ENCODE data around the gene DENND1A.
"Not testable (repeated sequence)": the region's sequence is repeated elsewhere in the genome, so short reads cannot be mapped to it uniquely, and the experiment has no call there.

Gene DENND1A

DNA sequence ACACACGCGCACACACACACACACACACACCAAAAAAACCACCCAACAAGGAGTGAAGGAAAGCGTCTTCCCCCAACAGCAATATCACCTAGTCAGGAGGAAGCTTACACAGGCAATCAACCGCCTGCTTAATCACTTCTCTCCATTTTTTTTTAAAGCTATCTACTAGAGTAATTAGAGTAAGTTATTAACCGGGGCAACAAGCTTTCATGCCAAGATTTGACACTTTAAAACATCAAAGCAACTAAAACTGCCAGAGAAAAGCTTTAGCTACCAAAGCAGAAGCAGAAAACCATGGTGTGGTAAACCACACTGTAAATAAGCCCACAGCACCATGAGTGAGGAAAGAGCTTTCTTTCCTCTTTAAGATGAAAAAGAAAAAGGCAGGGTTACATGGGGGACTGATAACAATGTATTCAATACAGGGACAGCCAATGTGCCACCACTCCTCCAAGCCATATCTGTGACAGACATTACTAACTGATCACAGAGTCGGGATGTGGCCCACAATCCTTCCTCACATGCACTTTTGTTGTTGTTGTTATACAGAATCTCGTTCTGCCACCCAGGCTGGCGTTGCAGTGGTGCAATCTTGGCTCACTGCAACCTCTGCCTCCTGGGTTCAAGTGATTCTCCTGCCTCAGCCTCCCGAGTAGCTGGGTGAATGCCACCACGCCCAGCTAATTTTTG, 291.8 kb downstream of the DENND1A start:
- TF ChIP-seq, protein P1, sequence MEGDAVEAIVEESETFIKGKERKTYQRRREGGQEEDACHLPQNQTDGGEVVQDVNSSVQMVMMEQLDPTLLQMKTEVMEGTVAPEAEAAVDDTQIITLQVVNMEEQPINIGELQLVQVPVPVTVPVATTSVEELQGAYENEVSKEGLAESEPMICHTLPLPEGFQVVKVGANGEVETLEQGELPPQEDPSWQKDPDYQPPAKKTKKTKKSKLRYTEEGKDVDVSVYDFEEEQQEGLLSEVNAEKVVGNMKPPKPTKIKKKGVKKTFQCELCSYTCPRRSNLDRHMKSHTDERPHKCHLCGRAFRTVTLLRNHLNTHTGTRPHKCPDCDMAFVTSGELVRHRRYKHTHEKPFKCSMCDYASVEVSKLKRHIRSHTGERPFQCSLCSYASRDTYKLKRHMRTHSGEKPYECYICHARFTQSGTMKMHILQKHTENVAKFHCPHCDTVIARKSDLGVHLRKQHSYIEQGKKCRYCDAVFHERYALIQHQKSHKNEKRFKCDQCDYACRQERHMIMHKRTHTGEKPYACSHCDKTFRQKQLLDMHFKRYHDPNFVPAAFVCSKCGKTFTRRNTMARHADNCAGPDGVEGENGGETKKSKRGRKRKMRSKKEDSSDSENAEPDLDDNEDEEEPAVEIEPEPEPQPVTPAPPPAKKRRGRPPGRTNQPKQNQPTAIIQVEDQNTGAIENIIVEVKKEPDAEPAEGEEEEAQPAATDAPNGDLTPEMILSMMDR (IDR thresholded peaks at IDR 0.05; ENCODE audit: low read depth, low read length): no peak
- DNase-seq (ENCODE audit: extremely low read depth, low read depth): no peak

DNA sequence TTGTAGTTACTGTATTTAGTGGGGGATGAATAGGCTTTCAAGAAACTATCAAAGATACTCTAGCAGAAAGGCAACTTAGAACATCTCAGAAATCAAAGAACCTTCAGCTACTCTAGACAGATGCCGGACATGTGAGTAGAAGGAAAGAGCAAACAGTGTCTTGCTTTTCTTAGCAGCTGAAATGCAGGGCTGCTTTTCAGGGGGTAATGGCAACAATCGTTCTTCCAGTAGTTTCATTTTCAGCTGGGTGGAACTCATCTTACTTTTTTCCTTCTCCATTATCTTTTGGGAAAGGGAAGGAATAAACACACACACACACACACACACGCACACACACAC, 292.4 kb downstream of the DENND1A start:
- no peak for DNase-seq (ENCODE audit: extremely low read depth, low read depth)
- TF ChIP-seq, protein P1 (IDR thresholded peaks at IDR 0.05; ENCODE audit: low read depth, low read length): no peak

DNA sequence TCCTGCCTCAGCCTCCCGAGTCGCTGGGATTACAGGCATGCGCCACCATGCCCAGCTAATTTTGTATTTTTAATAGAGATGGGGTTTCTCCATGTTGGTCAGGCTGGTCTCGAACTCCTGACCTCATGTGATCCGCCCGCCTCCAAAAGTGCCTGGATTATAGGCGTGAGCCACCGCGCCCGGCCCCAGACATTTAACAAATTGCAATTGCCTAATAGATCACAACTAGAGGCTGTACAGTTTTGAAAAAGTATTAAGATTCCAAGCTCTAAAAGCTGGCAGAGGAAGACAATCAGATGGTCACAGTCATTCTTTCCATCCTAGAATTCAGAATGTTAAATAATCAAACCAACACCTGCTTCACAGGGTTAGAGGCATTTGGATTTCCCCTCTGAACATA, 293.1 kb downstream of the DENND1A start:
- DNase-seq (ENCODE audit: extremely low read depth, low read depth): not testable (repeated sequence)

DNA sequence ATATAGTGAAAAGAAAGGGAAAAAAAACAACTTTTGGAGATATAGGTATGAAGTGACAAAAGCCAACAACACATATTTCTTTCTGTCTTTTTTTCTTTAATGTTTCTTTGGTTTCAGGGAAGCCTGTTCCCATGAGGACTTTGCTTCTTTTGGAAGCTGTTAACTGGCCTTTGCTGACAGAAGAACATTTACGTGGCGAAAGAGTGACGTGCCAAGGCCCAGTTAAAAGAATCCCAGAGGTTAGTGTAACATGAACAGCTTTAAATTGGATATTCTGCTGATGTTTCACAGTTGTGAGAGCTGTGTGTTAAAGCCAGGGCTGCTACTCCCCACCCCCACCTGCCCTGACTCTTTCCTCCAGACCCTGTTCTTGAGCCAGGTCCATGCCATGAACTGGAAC, 298.1 kb downstream of the DENND1A start:
- no peak for DNase-seq (ENCODE audit: extremely low read depth, low read depth)
- TF ChIP-seq, protein P1 (IDR thresholded peaks at IDR 0.05; ENCODE audit: low read depth, low read length): no peak

DNA sequence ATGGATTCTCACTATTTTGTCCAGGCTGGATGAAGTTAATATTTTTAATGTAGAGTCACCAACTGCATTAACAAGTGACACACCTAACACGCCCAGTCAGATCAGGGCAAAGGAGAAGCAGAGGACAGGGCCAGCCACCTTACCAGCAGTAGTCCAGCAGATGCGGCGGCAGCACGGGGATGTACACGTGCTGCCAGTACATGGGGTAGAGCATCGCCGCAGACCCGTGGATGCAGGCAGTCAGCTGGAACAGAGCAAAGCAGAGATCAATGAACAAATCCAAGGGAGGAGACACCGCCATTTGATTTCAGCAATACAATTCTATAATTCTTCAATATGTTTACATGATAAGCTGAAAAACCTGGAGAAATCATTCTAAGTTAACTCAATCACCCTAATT, 299.7 kb downstream of the DENND1A start:
- no peak for DNase-seq (ENCODE audit: extremely low read depth, low read depth)
- TF ChIP-seq, protein P1 (IDR thresholded peaks at IDR 0.05; ENCODE audit: low read depth, low read length): no peak

DNA sequence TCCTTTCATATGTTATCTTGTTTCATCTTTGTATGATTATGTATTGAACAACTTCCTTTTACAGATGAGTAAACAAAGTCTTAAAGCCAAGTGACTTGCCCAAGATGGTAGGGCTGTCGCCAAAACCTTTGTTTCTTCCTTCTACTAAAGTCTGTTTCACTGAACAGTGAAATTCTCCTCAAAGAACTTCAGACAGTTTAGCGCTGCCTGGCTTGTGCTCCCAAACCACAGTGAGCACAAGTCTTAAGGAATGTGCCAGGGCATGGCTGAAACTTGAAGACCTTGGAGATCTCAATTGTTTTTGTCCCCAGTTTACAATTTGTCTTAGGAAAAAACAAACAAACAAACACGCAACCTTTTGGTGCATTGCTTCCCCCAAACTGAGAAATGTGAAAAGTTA, 300.4 kb downstream of the DENND1A start:
- TF ChIP-seq, protein P1 (IDR thresholded peaks at IDR 0.05; ENCODE audit: low read depth, low read length): no peak
- no peak for DNase-seq (ENCODE audit: extremely low read depth, low read depth)

DNA sequence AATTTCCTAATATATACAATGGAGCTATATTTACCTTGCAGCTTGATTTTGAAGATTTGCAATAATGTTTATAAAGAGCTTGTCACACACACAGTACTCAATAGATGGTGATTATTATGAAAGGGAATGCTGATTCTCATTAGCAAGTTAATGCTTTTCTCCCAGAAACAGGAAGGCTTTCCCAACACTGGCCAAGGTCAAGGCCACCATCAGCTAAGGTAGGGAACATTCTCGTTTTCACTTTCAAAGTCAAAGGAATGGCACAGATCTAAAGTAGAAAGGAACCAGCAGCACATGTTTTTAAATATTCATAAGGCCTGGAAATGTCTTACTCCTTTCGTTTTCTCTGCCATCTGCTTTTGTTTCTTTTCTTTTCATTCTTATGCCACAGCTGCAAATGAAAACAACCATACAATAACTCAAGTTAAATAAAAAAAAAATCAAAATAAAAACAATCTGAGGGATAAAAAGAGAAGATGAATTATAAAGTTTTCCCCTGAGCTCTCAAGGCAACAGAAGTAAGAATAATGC, 307.1 kb downstream of the DENND1A start:
- TF ChIP-seq, protein P1 (IDR thresholded peaks at IDR 0.05; ENCODE audit: low read depth, low read length): no peak
- DNase-seq (ENCODE audit: extremely low read depth, low read depth): no peak

DNA sequence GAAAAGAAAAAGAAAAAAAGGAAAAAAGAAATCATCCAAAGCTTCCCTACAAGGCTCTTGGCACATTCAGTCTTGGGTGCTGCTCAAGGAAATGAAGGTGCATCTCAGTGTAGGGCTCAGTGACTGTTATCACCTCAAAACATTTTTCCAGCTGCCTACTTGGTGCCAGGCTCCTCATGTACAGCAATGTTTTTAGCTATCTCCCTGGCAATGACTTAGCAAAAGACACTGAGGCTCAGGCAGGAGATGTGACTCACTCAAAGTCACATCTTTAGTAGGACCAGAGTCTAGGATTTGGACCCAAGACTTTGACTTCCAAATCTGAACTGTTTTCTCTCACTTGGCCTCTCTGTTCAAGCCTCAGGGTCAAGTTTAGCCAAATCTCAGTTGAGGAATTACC, 309.7 kb downstream of the DENND1A start:
- DNase-seq (ENCODE audit: extremely low read depth, low read depth): no peak
- TF ChIP-seq, protein P1 (IDR thresholded peaks at IDR 0.05; ENCODE audit: low read depth, low read length): no peak
